Testis (tissue), 2 donors: Measurements from ENCODE around the gene MRPS12.

Experiments
- POLR2A ChIP-seq: fragments of 450-650 bp; IDR thresholded peaks from one replicate; pipeline ENCODE4 v1.6.1; 2017; ENCODE audit warnings: antibody characterized with exemption, mild to moderate bottlenecking, moderate library complexity
- TF ChIP-seq, protein P1 (sequence below), 3 experiments: fragments of 450-650 bp in 2 of 3; fragments of 200-600 bp in 1 of 3; sonication (generic) in 1 of 3; IDR thresholded peaks; one replicate each; pipeline ENCODE4 v1.5.1; 2016 to 2019; ENCODE audit warnings: antibody characterized with exemption in 3 of 3, mild to moderate bottlenecking in 2 of 3, moderate library complexity in 1 of 3

DNA sequence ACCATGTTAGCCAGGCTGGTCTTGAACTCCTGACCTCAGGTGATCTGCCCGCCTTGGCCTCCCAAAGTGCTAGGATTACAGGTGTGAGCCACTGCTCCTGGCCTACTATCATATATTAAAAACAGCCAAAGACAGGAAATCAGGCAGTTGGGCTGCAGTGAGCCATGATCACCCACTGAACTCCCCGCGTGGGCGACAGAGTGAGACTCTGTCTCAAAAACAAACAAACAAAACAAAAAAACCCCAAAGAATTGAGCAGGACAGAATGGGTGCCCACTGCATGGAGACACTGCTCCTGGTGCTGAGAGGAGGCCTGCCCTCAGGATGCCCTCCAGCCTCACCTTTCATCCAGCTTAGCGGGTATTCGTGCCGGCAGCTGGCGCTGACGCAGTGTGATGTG is 47.5 kb upstream of the MRPS12 start:
- TF ChIP-seq, protein P1, sequence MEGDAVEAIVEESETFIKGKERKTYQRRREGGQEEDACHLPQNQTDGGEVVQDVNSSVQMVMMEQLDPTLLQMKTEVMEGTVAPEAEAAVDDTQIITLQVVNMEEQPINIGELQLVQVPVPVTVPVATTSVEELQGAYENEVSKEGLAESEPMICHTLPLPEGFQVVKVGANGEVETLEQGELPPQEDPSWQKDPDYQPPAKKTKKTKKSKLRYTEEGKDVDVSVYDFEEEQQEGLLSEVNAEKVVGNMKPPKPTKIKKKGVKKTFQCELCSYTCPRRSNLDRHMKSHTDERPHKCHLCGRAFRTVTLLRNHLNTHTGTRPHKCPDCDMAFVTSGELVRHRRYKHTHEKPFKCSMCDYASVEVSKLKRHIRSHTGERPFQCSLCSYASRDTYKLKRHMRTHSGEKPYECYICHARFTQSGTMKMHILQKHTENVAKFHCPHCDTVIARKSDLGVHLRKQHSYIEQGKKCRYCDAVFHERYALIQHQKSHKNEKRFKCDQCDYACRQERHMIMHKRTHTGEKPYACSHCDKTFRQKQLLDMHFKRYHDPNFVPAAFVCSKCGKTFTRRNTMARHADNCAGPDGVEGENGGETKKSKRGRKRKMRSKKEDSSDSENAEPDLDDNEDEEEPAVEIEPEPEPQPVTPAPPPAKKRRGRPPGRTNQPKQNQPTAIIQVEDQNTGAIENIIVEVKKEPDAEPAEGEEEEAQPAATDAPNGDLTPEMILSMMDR (IDR thresholded peaks at IDR 0.05), result no peak
- TF ChIP-seq POLR2A, result no peak
